SU-DHL-6 (cell line): ENCODE data around the gene MRPL14.

Experiments used
- H2AFZ ChIP-seq: fragments of 200-600 bp; sonication (generic); 2 replicates; pipeline ENCODE4 v1.6.1; 2014; ENCODE audit warnings: low read depth, mild to moderate bottlenecking, moderate library complexity, mixed read lengths, antibody characterized with exemption, low read length; ENCODE audit not compliant: severe bottlenecking
- H3F3A ChIP-seq: fragments of 200-600 bp; shearing (Covaris generic); 2 replicates; pipeline ENCODE4 v1.6.0; 2016; ENCODE audit warnings: antibody characterized with exemption, mild to moderate bottlenecking; ENCODE audit not compliant: insufficient read depth
- H3K27ac ChIP-seq: fragments of 200-600 bp; sonication (generic); 2 replicates; pipeline ENCODE4 v1.5.1; 2016; ENCODE audit warnings: low read depth, mild to moderate bottlenecking, low read length, moderate library complexity, mixed read lengths
- H3K27me3 ChIP-seq: fragments of 200-600 bp; sonication (generic), shearing (Covaris generic); 2 replicates; pipeline ENCODE4 v1.6.0; 2014; ENCODE audit warnings: mild to moderate bottlenecking, low read length
- H3K36me3 ChIP-seq: fragments of 200-600 bp; sonication (generic); 2 replicates; pipeline ENCODE4 v1.6.1; 2014; ENCODE audit warnings: mild to moderate bottlenecking, low read length, mixed read lengths
- H3K4me2 ChIP-seq: fragments of 300-600, 200-600 bp; shearing (Covaris generic), sonication (generic); 2 replicates; pipeline ENCODE4 v1.6.0; 2014; ENCODE audit warnings: low read length, low read depth, mild to moderate bottlenecking; ENCODE audit not compliant: poor library complexity, severe bottlenecking
- H3K4me3 ChIP-seq: fragments of 200-600 bp; sonication (generic); 2 replicates; pipeline ENCODE4 v1.5.1; 2014; ENCODE audit warnings: antibody characterized with exemption, low read length, mild to moderate bottlenecking, mixed read lengths; ENCODE audit not compliant: insufficient read depth, poor library complexity, severe bottlenecking
- H3K79me2 ChIP-seq: fragments of 200-600 bp; sonication (generic); 2 replicates; pipeline ENCODE4 v1.6.1; 2014; ENCODE audit warnings: mild to moderate bottlenecking, low read length, moderate library complexity; ENCODE audit not compliant: insufficient read depth
- H3K9ac ChIP-seq: fragments of 200-600 bp; sonication (generic); 2 replicates; pipeline ENCODE4 v1.7.0; 2014; ENCODE audit warnings: mild to moderate bottlenecking, low read length
- H3K9me2 ChIP-seq: fragments of 200-600 bp; sonication (generic); replicated peaks from 2 replicates; pipeline ENCODE4 v1.6.1; 2014; ENCODE audit warnings: low read length; ENCODE audit not compliant: insufficient read depth
- H3K9me3 ChIP-seq: fragments of 200-600 bp; sonication (generic); 2 replicates; pipeline ENCODE4 v1.6.1; 2014; ENCODE audit warnings: low read length, mixed read lengths; ENCODE audit not compliant: insufficient read depth
- H4K20me1 ChIP-seq: fragments of 200-600 bp; sonication (generic); 2 replicates; pipeline ENCODE4 v1.6.1; 2014; ENCODE audit warnings: low read depth, mild to moderate bottlenecking, antibody characterized with exemption, low read length, moderate library complexity, mixed read lengths
- EZH2phosphoT487 ChIP-seq: fragments of 200-600 bp; sonication (generic), shearing (Covaris generic); conservative IDR thresholded peaks from 2 replicates; pipeline ENCODE4 v1.6.1; 2018; ENCODE audit warnings: mild to moderate bottlenecking, antibody characterized with exemption, low read length, moderate library complexity, mixed read lengths
- TF ChIP-seq, protein P1 (sequence below): fragments of 200-600 bp; sonication (generic); IDR thresholded peaks from one replicate; pipeline ENCODE4 v1.5.1; 2017; ENCODE audit warnings: antibody characterized with exemption, mild to moderate bottlenecking, low read length, moderate library complexity; ENCODE audit not compliant: insufficient read depth, poor library complexity, severe bottlenecking

The MRPL14 gene

DNA sequence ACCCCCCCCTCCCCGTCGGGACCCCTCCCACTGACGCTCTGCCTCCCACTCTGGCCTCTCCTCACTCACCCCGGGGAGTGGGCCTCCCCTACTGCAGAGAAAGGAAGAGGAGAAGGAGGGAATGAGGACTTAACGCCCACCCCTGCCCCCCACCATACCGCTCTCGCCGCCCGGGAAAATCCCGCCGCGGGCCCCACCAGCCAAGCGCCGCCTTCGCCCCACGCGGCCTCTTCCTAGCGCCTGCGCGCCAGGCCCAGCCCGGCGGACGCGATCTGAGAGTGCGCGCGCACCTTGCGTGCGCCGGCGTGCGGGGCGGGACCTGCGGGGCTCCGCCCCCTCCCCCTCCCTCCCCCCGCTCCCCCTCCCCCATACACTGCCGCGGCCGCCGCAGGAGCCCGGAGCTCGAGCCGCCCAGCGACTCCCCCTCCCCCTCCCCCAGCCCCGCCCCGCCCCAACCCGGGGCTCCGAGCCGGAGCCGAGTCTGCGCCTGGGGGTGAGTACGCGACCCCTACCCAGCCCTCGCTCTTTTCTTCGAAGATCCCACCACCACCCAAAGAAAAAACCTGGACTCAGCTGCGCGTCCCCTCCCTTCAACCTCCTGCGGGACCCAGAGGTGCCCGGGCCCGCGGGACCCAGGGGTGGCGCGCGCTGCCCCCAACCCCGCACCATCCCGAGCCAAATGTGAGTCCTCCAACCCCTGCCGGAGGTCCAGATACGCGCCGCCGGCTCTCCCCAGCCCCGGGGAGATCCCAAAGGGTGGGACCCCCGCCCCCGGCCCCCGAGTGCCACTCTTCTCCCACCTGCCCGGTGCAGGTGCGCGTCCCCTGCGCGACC is at the start of gene MRPL14, which contains the start of gene TMEM63B:
Gene MRPL14, minus strand, starts transcription at position 267 of the 834 bp plus-strand sequence. CDS start 10,841 bp downstream, outside the sequence.
Gene TMEM63B, plus strand, starts transcription at position 369 of the 834 bp plus-strand sequence. CDS start 7,031 bp downstream, outside the sequence.
- peaks cover 17% of the 10 kb centered on the region for H3F3A ChIP-seq
- H3K36me3 ChIP-seq: peaks cover 4% of the 10 kb centered on the region; the same call in 1 of the 2 replicates
- no peaks in the 10 kb centered on the region for H3K9me3 ChIP-seq
- peak within 1 kb of the TSS; percentile 87 for H3K4me3 ChIP-seq
- no peaks in the 10 kb centered on the region for H3K27me3 ChIP-seq
- peaks cover 48% of the 10 kb centered on the region for H3K79me2 ChIP-seq
- H3K9me2 ChIP-seq: no peaks in the 10 kb centered on the region
- no peak for TF ChIP-seq EZH2phosphoT487
- TF ChIP-seq, protein P1, sequence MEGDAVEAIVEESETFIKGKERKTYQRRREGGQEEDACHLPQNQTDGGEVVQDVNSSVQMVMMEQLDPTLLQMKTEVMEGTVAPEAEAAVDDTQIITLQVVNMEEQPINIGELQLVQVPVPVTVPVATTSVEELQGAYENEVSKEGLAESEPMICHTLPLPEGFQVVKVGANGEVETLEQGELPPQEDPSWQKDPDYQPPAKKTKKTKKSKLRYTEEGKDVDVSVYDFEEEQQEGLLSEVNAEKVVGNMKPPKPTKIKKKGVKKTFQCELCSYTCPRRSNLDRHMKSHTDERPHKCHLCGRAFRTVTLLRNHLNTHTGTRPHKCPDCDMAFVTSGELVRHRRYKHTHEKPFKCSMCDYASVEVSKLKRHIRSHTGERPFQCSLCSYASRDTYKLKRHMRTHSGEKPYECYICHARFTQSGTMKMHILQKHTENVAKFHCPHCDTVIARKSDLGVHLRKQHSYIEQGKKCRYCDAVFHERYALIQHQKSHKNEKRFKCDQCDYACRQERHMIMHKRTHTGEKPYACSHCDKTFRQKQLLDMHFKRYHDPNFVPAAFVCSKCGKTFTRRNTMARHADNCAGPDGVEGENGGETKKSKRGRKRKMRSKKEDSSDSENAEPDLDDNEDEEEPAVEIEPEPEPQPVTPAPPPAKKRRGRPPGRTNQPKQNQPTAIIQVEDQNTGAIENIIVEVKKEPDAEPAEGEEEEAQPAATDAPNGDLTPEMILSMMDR: no peak
- H3K27ac ChIP-seq: peak within 1 kb of the TSS; percentile 64
- peaks cover 38% of the 10 kb centered on the region for H4K20me1 ChIP-seq
- peak within 1 kb of the TSS; percentile 97 for H2AFZ ChIP-seq
- H3K9ac ChIP-seq: peak within 1 kb of the TSS; percentile 80
- H3K4me2 ChIP-seq: peak within 1 kb of the TSS; percentile 78

GRCh38 chr6:44176130-44176761 is 49.0 kb upstream of the MRPL14 start:
- no peak overlapping the region for H2AFZ ChIP-seq
- H3K36me3 ChIP-seq: no peaks in the 10 kb centered on the region
- H3K79me2 ChIP-seq: no peaks in the 10 kb centered on the region
- no peaks in the 10 kb centered on the region for H3F3A ChIP-seq
- H4K20me1 ChIP-seq: no peaks in the 10 kb centered on the region
- no peak overlapping the region for H3K4me3 ChIP-seq
- H3K27ac ChIP-seq: no peak overlapping the region
- H3K9ac ChIP-seq: no peak overlapping the region
- no peaks in the 10 kb centered on the region for H3K27me3 ChIP-seq
- no peaks in the 10 kb centered on the region for H3K9me3 ChIP-seq
- no peak for TF ChIP-seq EZH2phosphoT487
- TF ChIP-seq, protein P1: no peak
- no peaks in the 10 kb centered on the region for H3K9me2 ChIP-seq
- no peak overlapping the region for H3K4me2 ChIP-seq

- Histone ChIP-seq H3K4me2 (no peak overlapping the region), H3K27ac (no peak overlapping the region)
- TF ChIP-seq, protein P1: peak; percentile 100
- TF ChIP-seq EZH2phosphoT487: no peak
Measured at GRCh38 chr6:44172731-44173500, 45.7 kb upstream of the MRPL14 start.

More at GRCh38 chr6:44172731-44173500, 45.7 kb upstream of the MRPL14 start:
- Histone ChIP-seq H3K36me3 (no peaks in the 10 kb centered on the region), H3K79me2 (no peaks in the 10 kb centered on the region), H3K9me2 (no peaks in the 10 kb centered on the region), H3K27me3 (no peaks in the 10 kb centered on the region), H2AFZ (no peak overlapping the region), H3K9ac (no peak overlapping the region), H4K20me1 (no peaks in the 10 kb centered on the region), H3K9me3 (no peaks in the 10 kb centered on the region), H3K4me3 (no peak overlapping the region), H3F3A (no peaks in the 10 kb centered on the region)
